Fibroblast of the aortic adventitia (primary cell): Measurements from ENCODE around the gene CTIF. TPM values are rescaled to one million over a fixed set of nuclear protein-coding genes. Genes with fewer than 3 reads are reported as not detected.

Source experiments
- DNase-seq: peaks from one replicate; pipeline ENCODE4 v3.0.0-alpha.2; 2010; ENCODE audit warnings: low read depth
- H3K4me3 ChIP-seq: 2 replicates; pipeline ENCODE4 v1.5.1; 2011; ENCODE audit warnings: low read depth, mild to moderate bottlenecking, control low read depth, low read length, moderate library complexity
- total RNA-seq: library from RNA; depleted of rRNA; stranded (reverse); fragments of >200 nt; gene quantifications from 2 replicates; pipeline ENCODE4 v1.2.3, GENCODE V29; 2012; ENCODE audit warnings: low replicate concordance
- TF ChIP-seq, protein P1 (sequence below): IDR thresholded peaks from 2 replicates; pipeline ENCODE4 v1.5.1; 2011; ENCODE audit warnings: mild to moderate bottlenecking, low read length, control low read depth, inconsistent platforms; ENCODE audit not compliant: insufficient read depth

The CTIF gene
- total RNA-seq, 1 donor = 29.0 TPM

DNA sequence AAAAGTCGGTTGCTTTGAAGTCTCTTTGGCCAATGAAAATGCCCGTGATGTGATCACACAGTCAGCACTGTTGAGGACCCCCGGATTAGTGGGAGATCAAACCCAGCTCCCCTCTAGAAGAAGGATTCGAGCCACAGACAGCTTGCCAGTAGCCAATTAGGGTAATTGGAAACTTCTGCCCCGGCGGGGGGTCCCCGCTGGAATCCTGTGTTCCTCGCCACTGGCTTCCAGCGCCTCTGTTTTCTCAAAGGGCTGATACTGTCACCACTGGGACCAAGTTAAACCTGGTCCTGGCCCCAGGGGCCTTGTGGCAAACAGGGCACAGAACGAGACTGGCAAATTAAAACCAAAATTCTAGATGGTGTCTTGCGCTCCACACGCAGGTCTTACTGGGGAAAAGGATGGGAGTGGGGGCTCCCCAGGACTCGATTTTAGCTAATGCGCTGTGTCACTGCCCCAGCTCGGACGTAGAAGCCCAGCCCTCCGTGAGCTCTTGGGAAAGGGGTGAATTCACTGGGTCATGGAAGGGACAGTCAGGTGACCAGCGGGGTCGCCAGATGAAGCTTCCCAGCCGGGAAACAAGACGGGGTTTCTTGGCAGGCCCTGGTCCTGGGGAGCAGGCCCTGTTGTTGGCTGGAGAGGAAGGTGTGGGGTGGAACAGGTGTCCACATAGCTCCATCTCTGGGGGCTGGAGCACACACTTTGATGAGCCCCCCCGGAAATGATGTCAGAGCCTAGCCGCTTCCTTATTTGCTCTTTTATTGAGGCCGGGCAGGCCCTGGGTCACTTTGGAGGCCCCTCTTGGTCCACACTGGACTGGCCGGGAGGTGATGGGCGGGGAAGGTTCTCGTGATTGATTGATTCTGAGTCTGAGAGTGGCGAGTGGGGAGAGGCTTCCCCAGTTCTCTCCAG, 321.7 kb downstream of the CTIF start:
- DNase-seq = no peak
- TF ChIP-seq, protein P1, sequence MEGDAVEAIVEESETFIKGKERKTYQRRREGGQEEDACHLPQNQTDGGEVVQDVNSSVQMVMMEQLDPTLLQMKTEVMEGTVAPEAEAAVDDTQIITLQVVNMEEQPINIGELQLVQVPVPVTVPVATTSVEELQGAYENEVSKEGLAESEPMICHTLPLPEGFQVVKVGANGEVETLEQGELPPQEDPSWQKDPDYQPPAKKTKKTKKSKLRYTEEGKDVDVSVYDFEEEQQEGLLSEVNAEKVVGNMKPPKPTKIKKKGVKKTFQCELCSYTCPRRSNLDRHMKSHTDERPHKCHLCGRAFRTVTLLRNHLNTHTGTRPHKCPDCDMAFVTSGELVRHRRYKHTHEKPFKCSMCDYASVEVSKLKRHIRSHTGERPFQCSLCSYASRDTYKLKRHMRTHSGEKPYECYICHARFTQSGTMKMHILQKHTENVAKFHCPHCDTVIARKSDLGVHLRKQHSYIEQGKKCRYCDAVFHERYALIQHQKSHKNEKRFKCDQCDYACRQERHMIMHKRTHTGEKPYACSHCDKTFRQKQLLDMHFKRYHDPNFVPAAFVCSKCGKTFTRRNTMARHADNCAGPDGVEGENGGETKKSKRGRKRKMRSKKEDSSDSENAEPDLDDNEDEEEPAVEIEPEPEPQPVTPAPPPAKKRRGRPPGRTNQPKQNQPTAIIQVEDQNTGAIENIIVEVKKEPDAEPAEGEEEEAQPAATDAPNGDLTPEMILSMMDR = no peak
- no peak overlapping the region for H3K4me3 ChIP-seq

DNA sequence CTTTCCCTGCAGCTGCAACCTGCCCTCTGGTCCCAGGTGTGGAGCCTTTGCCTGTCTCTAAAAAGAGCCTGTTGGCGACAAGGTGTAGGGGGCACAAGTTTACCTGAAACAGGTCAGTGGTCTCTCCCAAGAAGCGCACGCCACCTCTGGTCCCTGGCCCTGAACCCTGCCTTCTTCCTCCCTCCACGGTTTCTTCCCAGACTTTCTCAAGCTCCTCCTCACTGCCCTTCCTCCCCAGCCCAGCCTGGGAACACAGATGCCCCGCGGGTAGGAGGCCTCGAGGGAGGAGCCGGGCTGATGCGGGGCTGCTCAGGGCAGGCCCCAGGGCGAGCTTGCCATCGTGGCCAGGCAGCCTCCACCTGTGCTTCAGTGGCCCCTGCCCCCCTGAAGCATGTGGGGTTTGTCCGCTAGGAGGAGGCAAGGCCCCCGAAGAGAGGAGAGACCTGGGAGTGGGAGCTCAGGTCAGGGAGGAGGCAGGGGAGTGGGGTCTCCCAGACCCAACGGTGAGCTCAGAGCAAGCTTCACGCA, 322.4 kb downstream of the CTIF start:
- no peak overlapping the region for H3K4me3 ChIP-seq
- TF ChIP-seq, protein P1 = no peak

DNA sequence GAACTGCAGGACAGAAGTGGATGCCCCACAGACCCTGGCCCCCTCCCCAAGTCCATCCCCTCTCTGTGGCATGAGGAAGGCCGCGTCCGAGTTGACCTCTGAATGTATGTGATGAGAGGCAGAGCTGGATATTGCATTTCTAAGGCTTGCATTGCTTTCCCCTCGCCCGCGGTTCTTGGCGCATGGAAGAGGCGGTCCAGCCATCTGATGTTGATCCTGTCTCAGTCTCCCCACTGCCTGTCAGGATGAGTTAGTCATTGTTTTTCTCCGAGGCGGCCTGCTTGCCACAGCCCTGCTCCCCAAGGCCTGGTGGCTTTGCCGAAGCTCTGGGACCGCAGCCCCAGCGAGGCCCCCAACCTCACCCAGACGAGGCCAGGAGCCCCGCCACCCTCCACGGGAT, 323.3 kb downstream of the CTIF start:
- no peak for DNase-seq
- no peak overlapping the region for H3K4me3 ChIP-seq

More for the DNA sequence above, 322.4 kb downstream of the CTIF start:
- no peak for DNase-seq

DNA sequence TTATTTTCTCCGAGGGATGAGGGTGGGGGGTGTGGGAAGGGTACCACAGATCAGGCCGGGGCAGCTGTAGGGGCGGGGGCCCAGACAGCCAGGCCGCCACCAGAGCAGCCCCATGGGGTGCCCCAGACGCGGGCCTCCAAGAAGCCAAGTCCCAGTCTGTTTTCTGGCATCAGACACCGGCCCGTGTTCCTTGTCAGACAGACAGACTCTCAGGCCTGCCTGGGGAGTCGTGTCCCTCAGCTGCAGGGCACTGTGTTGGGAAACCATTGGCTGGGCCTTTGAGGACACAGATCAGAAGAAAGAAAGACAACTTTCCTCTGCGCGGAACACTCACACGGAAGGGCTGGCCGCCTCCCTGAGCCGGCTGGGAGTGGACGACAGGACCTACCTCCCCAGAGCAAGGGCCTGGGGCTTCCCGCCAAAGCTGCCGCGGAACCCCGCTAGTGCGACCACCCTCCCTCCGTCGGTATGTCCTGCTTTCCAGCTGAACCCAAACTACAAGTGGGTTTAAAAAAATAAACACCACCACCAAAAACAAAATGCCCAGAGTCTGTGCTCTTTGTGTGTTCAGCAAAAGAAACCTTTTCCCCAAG, 323.9 kb downstream of the CTIF start:
- no peak for DNase-seq
- TF ChIP-seq, protein P1 = no peak
- no peak overlapping the region for H3K4me3 ChIP-seq

More for the DNA sequence above, 323.3 kb downstream of the CTIF start:
- TF ChIP-seq, protein P1 = no peak

DNA sequence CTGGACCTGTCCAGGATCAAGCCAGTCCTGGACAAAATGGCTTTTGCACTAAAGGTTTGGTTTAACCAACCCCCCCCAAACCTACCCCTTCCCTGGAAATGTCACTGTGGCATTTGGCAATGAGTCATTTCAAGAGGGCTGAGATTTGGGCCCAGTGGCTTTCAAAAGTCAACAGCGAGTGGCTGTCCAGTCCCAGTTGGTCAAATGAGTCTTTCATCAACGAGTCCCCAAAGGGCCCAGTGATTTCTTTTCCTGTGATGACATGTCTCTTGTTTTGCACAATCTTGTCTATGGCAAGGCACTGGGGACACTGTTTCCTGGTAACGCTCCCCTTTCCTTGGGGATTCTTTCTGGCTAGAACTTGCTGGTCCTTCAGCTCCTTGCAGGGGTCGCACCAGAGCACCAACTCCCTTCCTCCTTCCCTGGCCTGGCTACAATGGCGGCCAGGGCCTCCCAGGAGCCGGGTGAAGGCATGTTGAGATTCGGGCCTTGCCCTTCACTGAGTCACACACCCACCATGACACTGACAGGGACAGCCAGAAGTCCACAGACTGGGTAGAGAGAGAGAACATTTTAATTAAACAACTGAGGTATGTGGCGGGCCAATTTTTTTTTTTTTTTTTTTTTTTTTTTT, 324.7 kb downstream of the CTIF start:
- no peak for DNase-seq
- TF ChIP-seq, protein P1 = no peak
- H3K4me3 ChIP-seq = no peak overlapping the region

DNA sequence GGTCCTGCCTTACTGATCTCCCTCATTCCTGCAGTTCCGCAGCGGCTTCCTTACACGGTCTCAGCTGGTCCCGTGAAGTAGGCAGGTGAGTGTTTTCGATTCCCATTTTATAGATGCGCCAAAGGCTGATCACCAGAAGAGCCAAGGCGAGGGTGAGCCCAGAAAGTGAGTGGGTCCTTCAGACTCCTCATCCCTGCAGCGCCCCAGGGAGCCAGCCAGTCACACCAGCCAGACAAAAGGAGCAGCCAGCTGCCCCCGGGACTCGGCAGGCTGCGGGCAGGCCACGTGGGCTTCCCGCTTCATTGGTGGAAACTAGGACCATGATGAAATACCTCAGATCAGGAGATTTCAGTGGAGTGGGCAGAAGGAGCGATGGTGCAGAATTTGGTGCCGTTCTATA, 326.0 kb downstream of the CTIF start:
- TF ChIP-seq, protein P1 = no peak
- H3K4me3 ChIP-seq = no peak overlapping the region
- DNase-seq = no peak
